Activated naive CD4-positive, alpha-beta T cell treated with anti-CD3 and anti-CD28 coated beads, Interleukin-2, amount 50 U/mL, for 24 hours (primary cell): ENCODE measurements around the gene KLF12.

Source experiments
- H3K27ac Mint-ChIP-seq: one replicate; pipeline ENCODE4 v1.8.0; 2021; ENCODE audit warnings: mild to moderate bottlenecking, mixed read lengths
- H3K27me3 Mint-ChIP-seq: one replicate; pipeline ENCODE4 v1.8.0; 2021; ENCODE audit warnings: mixed read lengths
- H3K36me3 Mint-ChIP-seq: one replicate; pipeline ENCODE4 v1.8.0; 2021; ENCODE audit warnings: mixed read lengths
- H3K4me1 Mint-ChIP-seq: one replicate; pipeline ENCODE4 v1.8.0; 2021; ENCODE audit warnings: mixed read lengths
- H3K4me3 Mint-ChIP-seq: one replicate; pipeline ENCODE4 v1.8.0; 2021; ENCODE audit warnings: mild to moderate bottlenecking, mixed read lengths
- H3K9me3 Mint-ChIP-seq: one replicate; pipeline ENCODE4 v1.8.0; 2021; ENCODE audit warnings: mixed read lengths

KLF12 gene

GRCh38 chr13:74097116-74097515, 37.1 kb downstream of the KLF12 start:
- no peaks in the 10 kb centered on the region for H3K27me3 Mint-ChIP-seq
- peak overlapping the region; percentile 3 for H3K4me3 Mint-ChIP-seq
- peak overlapping the region; percentile 88 for H3K27ac Mint-ChIP-seq
- H3K36me3 Mint-ChIP-seq = peaks cover 13% of the 10 kb centered on the region
- peaks cover 6% of the 10 kb centered on the region for H3K9me3 Mint-ChIP-seq
- peaks cover 81% of the 10 kb centered on the region for H3K4me1 Mint-ChIP-seq

DNA sequence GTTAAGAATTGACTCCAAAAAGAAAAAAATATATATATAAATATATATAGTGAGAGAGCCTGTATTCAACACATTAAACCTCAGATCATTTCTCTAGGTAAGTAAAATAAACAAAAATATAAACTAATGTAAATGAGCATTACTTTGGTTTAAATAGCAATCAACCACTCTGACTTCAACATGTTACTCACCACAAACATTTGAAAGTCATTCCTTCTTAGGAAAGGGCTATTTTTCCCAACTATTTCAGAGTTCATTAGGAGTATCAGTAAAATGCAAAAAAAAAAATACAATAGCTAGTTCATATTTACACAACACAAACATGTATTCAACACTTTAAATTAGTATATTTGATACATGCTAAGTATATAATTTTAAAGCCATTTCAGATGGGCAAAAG, 40.5 kb downstream of the KLF12 start:
- Mint-ChIP-seq H3K36me3 (peaks cover 6% of the 10 kb centered on the region), H3K9me3 (no peaks in the 10 kb centered on the region), H3K27me3 (no peaks in the 10 kb centered on the region), H3K4me1 (peaks cover 81% of the 10 kb centered on the region), H3K27ac (no peak overlapping the region), H3K4me3 (no peak overlapping the region)

DNA sequence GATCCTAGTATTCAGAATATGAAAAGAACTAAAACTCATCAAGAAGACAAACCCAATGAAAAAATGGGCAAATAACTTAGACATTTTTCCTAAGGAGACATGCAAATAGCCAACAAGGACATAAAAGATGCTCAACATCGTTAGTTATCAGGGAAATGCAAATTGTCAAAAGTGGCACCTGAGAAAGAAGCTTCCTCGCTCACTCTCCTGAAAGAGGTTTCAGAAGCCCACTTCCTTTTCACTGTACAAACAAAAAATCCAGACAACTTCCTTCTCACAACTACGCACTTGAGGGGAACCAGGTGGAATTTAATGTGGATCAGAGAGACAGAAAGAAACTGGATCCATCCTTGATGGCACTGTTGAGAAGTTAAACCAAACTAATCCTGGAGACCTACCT, 41.5 kb downstream of the KLF12 start:
- H3K27me3 Mint-ChIP-seq = no peaks in the 10 kb centered on the region
- peak overlapping the region; percentile 69 for H3K4me3 Mint-ChIP-seq
- peaks cover 6% of the 10 kb centered on the region for H3K36me3 Mint-ChIP-seq
- H3K4me1 Mint-ChIP-seq = peaks cover 82% of the 10 kb centered on the region
- no peaks in the 10 kb centered on the region for H3K9me3 Mint-ChIP-seq
- peak overlapping the region; percentile 92 for H3K27ac Mint-ChIP-seq

DNA sequence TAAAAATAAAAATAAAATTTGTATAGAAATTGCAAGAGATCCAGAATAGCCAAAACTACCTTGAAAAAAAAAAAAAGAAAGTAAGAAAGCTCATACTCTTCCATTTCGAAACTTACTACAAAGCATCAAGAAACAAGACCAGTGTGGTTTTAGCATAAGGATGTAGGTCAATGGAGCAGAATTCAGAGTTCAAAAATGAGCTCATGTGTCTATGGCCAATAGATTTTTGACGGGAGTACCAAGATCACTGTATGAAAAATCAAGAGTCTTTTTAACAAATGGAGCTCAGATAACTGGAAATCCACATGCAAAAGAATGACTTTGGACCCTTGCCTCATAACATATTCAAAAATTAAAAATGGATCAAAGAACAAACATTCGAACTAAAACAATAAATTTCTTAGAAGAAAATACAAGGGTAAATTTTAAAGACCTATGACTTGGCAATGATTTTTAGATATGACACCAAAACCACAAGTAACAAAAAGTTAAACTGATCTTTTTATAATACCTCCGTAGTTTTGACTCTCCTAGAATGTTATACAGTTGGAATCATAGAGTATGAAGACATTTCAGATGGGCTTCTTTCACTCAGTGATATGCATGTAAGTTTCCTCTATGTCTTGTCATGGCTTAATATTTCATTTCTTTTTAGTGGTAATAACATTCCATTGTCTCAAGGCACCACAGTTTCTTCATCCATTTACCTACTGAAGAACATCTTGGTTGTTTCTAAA, 43.2 kb downstream of the KLF12 start:
- peak overlapping the region; percentile 96 for H3K27ac Mint-ChIP-seq
- H3K27me3 Mint-ChIP-seq = no peaks in the 10 kb centered on the region
- peak overlapping the region; percentile 68 for H3K4me3 Mint-ChIP-seq
- H3K4me1 Mint-ChIP-seq = peaks cover 82% of the 10 kb centered on the region
- no peaks in the 10 kb centered on the region for H3K9me3 Mint-ChIP-seq
- H3K36me3 Mint-ChIP-seq = peaks cover 8% of the 10 kb centered on the region

DNA sequence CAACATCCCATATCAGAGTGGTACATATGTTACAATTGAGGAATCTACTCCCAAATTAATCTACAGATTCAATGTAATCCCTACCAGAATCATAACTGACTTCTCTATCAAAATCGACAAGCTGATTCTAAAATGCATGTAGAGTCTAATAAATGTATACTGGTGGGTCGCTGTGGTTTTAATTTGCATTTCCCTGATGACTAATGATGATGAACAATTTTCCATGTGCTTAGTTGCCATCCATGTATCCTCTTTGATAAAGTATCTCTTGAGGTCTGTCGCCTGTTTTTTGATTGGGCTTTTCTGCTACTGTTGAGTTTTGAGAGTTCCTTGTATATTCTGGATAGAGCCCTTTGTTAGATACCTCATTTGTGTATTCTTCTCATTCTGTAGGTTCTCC, 43.8 kb downstream of the KLF12 start:
- H3K4me1 Mint-ChIP-seq = peaks cover 77% of the 10 kb centered on the region
- peak overlapping the region; percentile 63 for H3K4me3 Mint-ChIP-seq
- peak overlapping the region; percentile 96 for H3K27ac Mint-ChIP-seq
- peaks cover 7% of the 10 kb centered on the region for H3K36me3 Mint-ChIP-seq
- no peaks in the 10 kb centered on the region for H3K9me3 Mint-ChIP-seq
- H3K27me3 Mint-ChIP-seq = no peaks in the 10 kb centered on the region

DNA sequence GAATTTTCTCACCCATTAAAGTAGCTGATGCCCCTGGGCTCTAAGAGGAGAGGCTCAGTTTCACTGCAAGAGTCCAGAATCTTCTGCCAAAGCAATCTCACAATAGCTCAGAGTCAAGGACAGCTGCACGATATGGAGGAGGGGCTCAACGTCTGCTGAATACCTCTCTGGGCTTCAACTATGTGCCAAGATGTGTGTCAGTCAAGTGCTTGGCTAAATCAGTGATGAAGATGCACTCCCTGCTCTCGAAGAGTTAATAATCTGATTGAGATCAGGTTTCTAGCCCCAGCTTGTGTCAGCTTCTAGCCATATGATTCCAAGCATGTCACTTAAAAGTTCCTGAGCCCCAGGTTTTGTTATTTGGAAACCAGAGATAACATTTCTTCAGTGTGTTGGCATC, 46.8 kb downstream of the KLF12 start:
- Mint-ChIP-seq H3K27ac (no peak overlapping the region), H3K4me1 (peaks cover 89% of the 10 kb centered on the region), H3K27me3 (no peaks in the 10 kb centered on the region), H3K9me3 (no peaks in the 10 kb centered on the region), H3K4me3 (no peak overlapping the region), H3K36me3 (peaks cover 14% of the 10 kb centered on the region)
